Amygdala (tissue), 56 donors: ENCODE data around the gene CDHR1.
"Not testable (repeated sequence)": the region's sequence is repeated elsewhere in the genome, so short reads cannot be mapped to it uniquely, and the experiment has no call there.

Source experiments
- DNase-seq, 56 donors: peaks; one replicate each; lab custom pipeline; 2025; lab: John Stamatoyannopoulos, UW

Gene CDHR1

GRCh38 chr10:84172467-84173356, 21.6 kb upstream of the CDHR1 start:
- DNase-seq: no peak

- no peak for DNase-seq
Observed at GRCh38 chr10:84173501-84173929, 20.8 kb upstream of the CDHR1 start, which contains the start of gene GPR15LG. GPR15LG (plus strand) TSS chr10:84173801; CDS start chr10:84173852, 51 bp downstream.

- no peak for DNase-seq
Observed at GRCh38 chr10:84175436-84175835, 18.9 kb upstream of the CDHR1 start.

- DNase-seq: no peak
Observed at GRCh38 chr10:84176351-84176750, 18.0 kb upstream of the CDHR1 start.

- DNase-seq: no peak
Observed at GRCh38 chr10:84176836-84177474, 17.4 kb upstream of the CDHR1 start.

GRCh38 chr10:84177541-84178141, 16.7 kb upstream of the CDHR1 start:
- DNase-seq: no peak

- DNase-seq: no peak
Observed at GRCh38 chr10:84178160-84178609, 16.2 kb upstream of the CDHR1 start.

- DNase-seq: peak in 15 of 56 donors; percentile 9 to 65 (median 24)
Observed at GRCh38 chr10:84179059-84179710, 15.2 kb upstream of the CDHR1 start.

- DNase-seq: not testable (repeated sequence)
Observed at GRCh38 chr10:84180386-84180785, 14.0 kb upstream of the CDHR1 start.

- DNase-seq: no peak
Observed at GRCh38 chr10:84181631-84182030, 12.7 kb upstream of the CDHR1 start.

GRCh38 chr10:84184517-84184916, 9.8 kb upstream of the CDHR1 start:
- no peak for DNase-seq

GRCh38 chr10:84185526-84186175, 8.7 kb upstream of the CDHR1 start:
- DNase-seq: no peak

GRCh38 chr10:84188815-84189214, 5.5 kb upstream of the CDHR1 start:
- DNase-seq: no peak

- no peak for DNase-seq
Observed at GRCh38 chr10:84190621-84191020, 3.7 kb upstream of the CDHR1 start.

- DNase-seq: no peak
Observed at GRCh38 chr10:84191106-84191505, 3.2 kb upstream of the CDHR1 start.

- DNase-seq: no peak
Observed at GRCh38 chr10:84193327-84193726, 1.0 kb upstream of the CDHR1 start.

GRCh38 chr10:84193846-84194423, 402 bp upstream of the CDHR1 start:
- no peak for DNase-seq

GRCh38 chr10:84195044-84195830, 900 bp downstream of the CDHR1 start:
- peak in 1 of 56 donors; percentile 39 for DNase-seq

- no peak for DNase-seq
Observed at GRCh38 chr10:84196083-84196482, 1.7 kb downstream of the CDHR1 start.
